Esophagus muscularis mucosa (tissue), 3 donors: Measurements from ENCODE around the gene SLC30A1.
"Not testable (repeated sequence)": the region's sequence is repeated elsewhere in the genome, so short reads cannot be mapped to it uniquely, and the experiment has no call there.

ENCODE experiments used
- POLR2A ChIP-seq: fragments of 450-650 bp; IDR thresholded peaks from one replicate; pipeline ENCODE4 v1.6.1; 2017; ENCODE audit warnings: antibody characterized with exemption, moderate library complexity, mild to moderate bottlenecking, low read depth
- POLR2AphosphoS5 ChIP-seq, 2 donors: sonication (generic); formaldehyde crosslinking; IDR thresholded peaks; one replicate each; pipeline ENCODE4 v1.6.1; 2017; ENCODE audit warnings: antibody characterized with exemption in 2 of 2
- TF ChIP-seq, protein P1 (sequence below), 3 experiments: fragments of 200-600 bp in 2 of 3; fragments of 450-650 bp in 1 of 3; sonication (generic) in 2 of 3; IDR thresholded peaks; one replicate each; pipeline ENCODE4 v1.5.1; 2017 to 2019; ENCODE audit warnings: antibody characterized with exemption in 3 of 3, mild to moderate bottlenecking in 2 of 3, moderate library complexity in 1 of 3

DNA sequence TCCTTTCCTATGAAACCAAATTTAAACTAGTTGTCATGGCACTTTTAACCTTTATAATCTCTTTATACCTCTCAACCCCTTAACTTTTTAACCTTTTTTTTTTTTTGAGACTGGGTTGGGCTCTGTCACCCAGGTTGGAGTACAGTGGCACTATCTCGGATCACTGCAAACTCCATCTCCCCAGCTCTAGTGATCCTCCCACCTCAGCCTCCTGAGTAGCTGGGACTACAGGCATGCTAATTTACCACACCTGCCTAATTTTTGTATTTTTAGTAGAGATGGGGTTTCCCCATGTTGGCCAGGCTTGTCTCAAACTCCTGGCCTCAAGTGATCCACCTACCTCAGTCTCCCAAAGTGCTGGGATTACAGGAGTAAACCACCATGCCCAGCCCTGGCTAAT is 8.6 kb downstream of the SLC30A1 start:
- not testable (repeated sequence) for TF ChIP-seq POLR2A; POLR2AphosphoS5 (IDR thresholded peaks at IDR 0.05)
- TF ChIP-seq, protein P1, sequence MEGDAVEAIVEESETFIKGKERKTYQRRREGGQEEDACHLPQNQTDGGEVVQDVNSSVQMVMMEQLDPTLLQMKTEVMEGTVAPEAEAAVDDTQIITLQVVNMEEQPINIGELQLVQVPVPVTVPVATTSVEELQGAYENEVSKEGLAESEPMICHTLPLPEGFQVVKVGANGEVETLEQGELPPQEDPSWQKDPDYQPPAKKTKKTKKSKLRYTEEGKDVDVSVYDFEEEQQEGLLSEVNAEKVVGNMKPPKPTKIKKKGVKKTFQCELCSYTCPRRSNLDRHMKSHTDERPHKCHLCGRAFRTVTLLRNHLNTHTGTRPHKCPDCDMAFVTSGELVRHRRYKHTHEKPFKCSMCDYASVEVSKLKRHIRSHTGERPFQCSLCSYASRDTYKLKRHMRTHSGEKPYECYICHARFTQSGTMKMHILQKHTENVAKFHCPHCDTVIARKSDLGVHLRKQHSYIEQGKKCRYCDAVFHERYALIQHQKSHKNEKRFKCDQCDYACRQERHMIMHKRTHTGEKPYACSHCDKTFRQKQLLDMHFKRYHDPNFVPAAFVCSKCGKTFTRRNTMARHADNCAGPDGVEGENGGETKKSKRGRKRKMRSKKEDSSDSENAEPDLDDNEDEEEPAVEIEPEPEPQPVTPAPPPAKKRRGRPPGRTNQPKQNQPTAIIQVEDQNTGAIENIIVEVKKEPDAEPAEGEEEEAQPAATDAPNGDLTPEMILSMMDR (IDR thresholded peaks at IDR 0.05), result not testable (repeated sequence)
